ENCODE results near the gene CDH12. TPM values are rescaled to one million over a fixed set of nuclear protein-coding genes. Genes with fewer than 3 reads are reported as not detected.

Gene CDH12
- total and polyA plus RNA-seq, 4 donors, result 0.02 to 0.33 (median 0.17) TPM; not detected in 1

GRCh38 chr5:21862986-21863385 is 990.2 kb downstream of the CDH12 start:
- 48% methylated on average over 3 of the region's 3 CpGs for WGBS
- TF ChIP-seq SP1 (IDR thresholded peaks at IDR 0.05) (no peak), FOXA2 (IDR thresholded peaks at IDR 0.05) (no peak), HNF4G (IDR thresholded peaks at IDR 0.05) (no peak), RXRA (IDR thresholded peaks at IDR 0.05) (no peak), CTCF (IDR thresholded peaks at IDR 0.05; ENCODE audit: low read depth, low read length, missing input control) (no peak), FOXA1 (IDR thresholded peaks at IDR 0.05) (no peak), HNF4A (conservative IDR thresholded peaks at IDR 0.05) (no peak), YY1 (IDR thresholded peaks at IDR 0.05) (no peak), GABPA (IDR thresholded peaks at IDR 0.05 in 1 of 2, conservative IDR thresholded peaks at IDR 0.05 in 1 of 2) (no peak), NR2F2 (IDR thresholded peaks at IDR 0.05) (no peak), RAD21 (IDR thresholded peaks at IDR 0.05) (no peak), JUND (IDR thresholded peaks at IDR 0.05) (no peak), TAF1 (conservative IDR thresholded peaks at IDR 0.05) (no peak), ZBTB33 (IDR thresholded peaks at IDR 0.05) (no peak)
- TF ChIP-seq, protein P1, sequence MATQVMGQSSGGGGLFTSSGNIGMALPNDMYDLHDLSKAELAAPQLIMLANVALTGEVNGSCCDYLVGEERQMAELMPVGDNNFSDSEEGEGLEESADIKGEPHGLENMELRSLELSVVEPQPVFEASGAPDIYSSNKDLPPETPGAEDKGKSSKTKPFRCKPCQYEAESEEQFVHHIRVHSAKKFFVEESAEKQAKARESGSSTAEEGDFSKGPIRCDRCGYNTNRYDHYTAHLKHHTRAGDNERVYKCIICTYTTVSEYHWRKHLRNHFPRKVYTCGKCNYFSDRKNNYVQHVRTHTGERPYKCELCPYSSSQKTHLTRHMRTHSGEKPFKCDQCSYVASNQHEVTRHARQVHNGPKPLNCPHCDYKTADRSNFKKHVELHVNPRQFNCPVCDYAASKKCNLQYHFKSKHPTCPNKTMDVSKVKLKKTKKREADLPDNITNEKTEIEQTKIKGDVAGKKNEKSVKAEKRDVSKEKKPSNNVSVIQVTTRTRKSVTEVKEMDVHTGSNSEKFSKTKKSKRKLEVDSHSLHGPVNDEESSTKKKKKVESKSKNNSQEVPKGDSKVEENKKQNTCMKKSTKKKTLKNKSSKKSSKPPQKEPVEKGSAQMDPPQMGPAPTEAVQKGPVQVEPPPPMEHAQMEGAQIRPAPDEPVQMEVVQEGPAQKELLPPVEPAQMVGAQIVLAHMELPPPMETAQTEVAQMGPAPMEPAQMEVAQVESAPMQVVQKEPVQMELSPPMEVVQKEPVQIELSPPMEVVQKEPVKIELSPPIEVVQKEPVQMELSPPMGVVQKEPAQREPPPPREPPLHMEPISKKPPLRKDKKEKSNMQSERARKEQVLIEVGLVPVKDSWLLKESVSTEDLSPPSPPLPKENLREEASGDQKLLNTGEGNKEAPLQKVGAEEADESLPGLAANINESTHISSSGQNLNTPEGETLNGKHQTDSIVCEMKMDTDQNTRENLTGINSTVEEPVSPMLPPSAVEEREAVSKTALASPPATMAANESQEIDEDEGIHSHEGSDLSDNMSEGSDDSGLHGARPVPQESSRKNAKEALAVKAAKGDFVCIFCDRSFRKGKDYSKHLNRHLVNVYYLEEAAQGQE (IDR thresholded peaks at IDR 0.05), result no peak
- TF ChIP-seq, protein P2, sequence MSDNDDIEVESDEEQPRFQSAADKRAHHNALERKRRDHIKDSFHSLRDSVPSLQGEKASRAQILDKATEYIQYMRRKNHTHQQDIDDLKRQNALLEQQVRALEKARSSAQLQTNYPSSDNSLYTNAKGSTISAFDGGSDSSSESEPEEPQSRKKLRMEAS (IDR thresholded peaks at IDR 0.05), result no peak
- TF ChIP-seq, protein P3, sequence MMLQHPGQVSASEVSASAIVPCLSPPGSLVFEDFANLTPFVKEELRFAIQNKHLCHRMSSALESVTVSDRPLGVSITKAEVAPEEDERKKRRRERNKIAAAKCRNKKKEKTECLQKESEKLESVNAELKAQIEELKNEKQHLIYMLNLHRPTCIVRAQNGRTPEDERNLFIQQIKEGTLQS (IDR thresholded peaks at IDR 0.05), result no peak
- H3K27ac ChIP-seq (ENCODE audit: low read depth in 1 of 2, low read length in 2 of 2), result no peak overlapping the region

GRCh38 chr5:21858441-21858840 is 994.7 kb downstream of the CDH12 start:
- H3K9ac ChIP-seq (ENCODE audit: low read depth in 1 of 2, low read length in 2 of 2), result no peak overlapping the region
- H3K36me3 ChIP-seq (ENCODE audit: control insufficient read depth in 4 of 4, insufficient read depth in 3 of 4, low read depth in 1 of 4, low read length in 3 of 4), result no peaks in the 10 kb centered on the region
- 30% methylated on average over 2 of the region's 2 CpGs for WGBS
- H3K27me3 ChIP-seq (ENCODE audit: control insufficient read depth in 4 of 4, insufficient read depth in 4 of 4, low read length in 3 of 4), result no peaks in the 10 kb centered on the region
- no peaks in the 10 kb centered on the region for H3K9me3 ChIP-seq (ENCODE audit: control insufficient read depth in 4 of 4, low read length in 3 of 4)
- no peak overlapping the region for H3K4me3 ChIP-seq (ENCODE audit: low read depth in 1 of 3, low read length in 3 of 3)
- no peaks in the 10 kb centered on the region for H3K4me1 ChIP-seq (ENCODE audit: control insufficient read depth in 4 of 4, insufficient read depth in 4 of 4, low read length in 3 of 4)
- TF ChIP-seq FOXA1 (IDR thresholded peaks at IDR 0.05) (no peak), NR2F2 (IDR thresholded peaks at IDR 0.05) (no peak)
- no peak for DNase-seq (ENCODE audit: low spot score)
- H3K27ac ChIP-seq (ENCODE audit: low read depth in 1 of 2, low read length in 2 of 2), result no peak overlapping the region

More at GRCh38 chr5:21862986-21863385, 990.2 kb downstream of the CDH12 start:
- Histone ChIP-seq H3K9ac (ENCODE audit: low read depth in 1 of 2, low read length in 2 of 2) (no peak overlapping the region), H3K9me3 (ENCODE audit: control insufficient read depth in 4 of 4, low read length in 3 of 4) (no peaks in the 10 kb centered on the region), H3K36me3 (ENCODE audit: control insufficient read depth in 4 of 4, insufficient read depth in 3 of 4, low read depth in 1 of 4, low read length in 3 of 4) (no peaks in the 10 kb centered on the region), H3K27me3 (ENCODE audit: control insufficient read depth in 4 of 4, insufficient read depth in 4 of 4, low read length in 3 of 4) (no peaks in the 10 kb centered on the region), H3K4me3 (ENCODE audit: low read depth in 1 of 3, low read length in 3 of 3) (no peak overlapping the region), H3K4me1 (ENCODE audit: control insufficient read depth in 4 of 4, insufficient read depth in 4 of 4, low read length in 3 of 4) (no peaks in the 10 kb centered on the region)
- no peak for DNase-seq (ENCODE audit: low spot score)
